Measurements from ENCODE around the gene CBFB.

Gene CBFB

GRCh38 chr16:67089101-67089500 is 60.2 kb downstream of the CBFB start:
- Mint-ChIP-seq H3K9me3 (no peaks in the 10 kb centered on the region), H3K36me3 (peaks cover 96% of the 10 kb centered on the region), H3K4me1 (peaks cover 11% of the 10 kb centered on the region), H3K4me3 (no peak overlapping the region), H3K27ac (no peak overlapping the region)
- ATAC-seq (no peak), DNase-seq (ENCODE audit: low spot score in 2 of 2) (no peak)

DNA sequence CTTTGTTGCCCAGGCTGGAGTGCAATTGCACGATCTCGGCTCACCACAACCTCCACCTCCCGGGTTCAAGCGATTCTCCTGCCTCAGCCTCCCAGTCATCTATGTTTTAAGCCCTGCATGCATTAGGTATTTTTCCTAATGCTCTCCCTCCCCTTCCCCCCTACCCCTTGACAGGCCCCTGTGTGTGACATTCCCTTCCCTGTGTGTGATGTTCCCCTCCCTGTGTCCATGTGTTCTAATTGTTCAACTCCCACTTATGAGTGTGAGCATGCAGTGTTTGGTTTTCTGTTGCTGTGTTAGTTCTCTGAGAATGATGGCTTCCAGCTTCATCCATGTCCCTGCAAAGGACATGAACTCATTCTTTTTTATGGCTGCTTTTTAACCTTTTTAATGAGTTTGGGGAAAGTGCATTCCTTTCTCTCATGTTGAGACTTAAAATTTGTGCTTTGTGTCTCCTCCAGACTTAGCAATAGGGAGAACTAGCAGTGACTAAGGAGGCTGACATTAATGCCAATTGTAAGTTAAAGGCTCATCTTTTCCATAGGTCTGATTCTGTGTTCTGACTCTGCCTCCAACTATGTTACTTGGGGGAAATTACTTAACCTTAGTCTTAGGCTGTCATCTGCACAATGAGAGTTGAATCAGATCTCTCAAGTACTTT is 63.1 kb downstream of the CBFB start:
- DNase-seq (ENCODE audit: low spot score in 2 of 2), result no peak
- H3K36me3 Mint-ChIP-seq, result peaks cover 96% of the 10 kb centered on the region
- H3K27ac Mint-ChIP-seq, result peak overlapping the region; percentile 75
- ATAC-seq, result peak; percentile 69
- H3K4me1 Mint-ChIP-seq, result peaks cover 6% of the 10 kb centered on the region
- H3K9me3 Mint-ChIP-seq, result no peaks in the 10 kb centered on the region
- no peak overlapping the region for H3K4me3 Mint-ChIP-seq

DNA sequence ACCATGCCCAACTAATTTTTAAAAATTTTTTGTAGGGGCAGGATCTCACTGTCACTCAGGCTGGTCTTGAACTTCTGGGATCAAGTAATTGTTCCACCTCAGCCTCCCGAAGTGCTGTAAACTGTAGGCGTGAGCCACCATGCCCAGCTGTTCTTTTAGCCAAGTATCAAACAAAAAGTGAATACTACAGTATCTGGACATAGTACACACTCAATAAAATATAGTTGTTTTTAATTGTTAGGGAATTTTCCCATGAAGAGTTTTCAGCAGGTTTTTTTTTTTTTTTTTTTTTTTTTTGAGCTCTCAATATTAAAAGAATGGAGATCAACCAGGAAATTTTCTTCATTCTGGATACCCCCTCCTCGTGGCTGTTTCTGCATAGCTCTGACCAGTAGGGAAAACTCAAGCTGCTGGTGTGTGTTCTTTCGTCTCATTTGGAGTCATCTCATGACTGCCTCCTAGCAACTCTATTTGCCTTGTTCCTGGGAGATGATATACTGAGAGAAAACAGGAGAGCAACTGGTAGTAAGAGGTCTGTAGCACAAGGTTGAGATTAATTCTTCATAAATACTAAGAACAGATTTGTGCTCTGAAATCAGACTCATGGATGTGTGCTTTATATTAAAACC is 64.3 kb downstream of the CBFB start:
- no peak for DNase-seq (ENCODE audit: low spot score in 2 of 2)
- Mint-ChIP-seq H3K27ac (no peak overlapping the region), H3K36me3 (peaks cover 95% of the 10 kb centered on the region), H3K9me3 (no peaks in the 10 kb centered on the region), H3K4me3 (no peak overlapping the region), H3K4me1 (peaks cover 6% of the 10 kb centered on the region)
- ATAC-seq, result no peak

- Mint-ChIP-seq H3K36me3 (peaks cover 93% of the 10 kb centered on the region), H3K4me3 (no peak overlapping the region), H3K27ac (no peak overlapping the region), H3K9me3 (no peaks in the 10 kb centered on the region), H3K4me1 (peaks cover 7% of the 10 kb centered on the region)
- no peak for DNase-seq (ENCODE audit: low spot score in 2 of 2)
- no peak for ATAC-seq
Measured at GRCh38 chr16:67098599-67098998, 69.7 kb downstream of the CBFB start.

- Mint-ChIP-seq H3K9me3 (no peaks in the 10 kb centered on the region), H3K4me3 (no peak overlapping the region), H3K27ac (peak overlapping the region; percentile 72), H3K36me3 (peaks cover 71% of the 10 kb centered on the region), H3K4me1 (peaks cover 12% of the 10 kb centered on the region)
- no peak for ATAC-seq
- DNase-seq (ENCODE audit: low spot score in 2 of 2), result no peak
Measured at GRCh38 chr16:67100569-67101310, 71.8 kb downstream of the CBFB start.

- Mint-ChIP-seq H3K9me3 (no peaks in the 10 kb centered on the region), H3K27ac (peak overlapping the region; percentile 72), H3K4me3 (no peak overlapping the region), H3K4me1 (peaks cover 12% of the 10 kb centered on the region), H3K36me3 (peaks cover 64% of the 10 kb centered on the region)
- ATAC-seq, result peak; percentile 95
- no peak for DNase-seq (ENCODE audit: low spot score in 2 of 2)
Measured at GRCh38 chr16:67101311-67102082, 72.5 kb downstream of the CBFB start.

GRCh38 chr16:67104061-67104460 is 75.1 kb downstream of the CBFB start:
- no peak for ATAC-seq
- H3K4me3 Mint-ChIP-seq, result no peak overlapping the region
- H3K36me3 Mint-ChIP-seq, result peaks cover 47% of the 10 kb centered on the region
- DNase-seq (ENCODE audit: low spot score in 2 of 2), result no peak
- H3K27ac Mint-ChIP-seq, result peak overlapping the region; percentile 55
- peaks cover 13% of the 10 kb centered on the region for H3K4me1 Mint-ChIP-seq
- no peaks in the 10 kb centered on the region for H3K9me3 Mint-ChIP-seq

DNA sequence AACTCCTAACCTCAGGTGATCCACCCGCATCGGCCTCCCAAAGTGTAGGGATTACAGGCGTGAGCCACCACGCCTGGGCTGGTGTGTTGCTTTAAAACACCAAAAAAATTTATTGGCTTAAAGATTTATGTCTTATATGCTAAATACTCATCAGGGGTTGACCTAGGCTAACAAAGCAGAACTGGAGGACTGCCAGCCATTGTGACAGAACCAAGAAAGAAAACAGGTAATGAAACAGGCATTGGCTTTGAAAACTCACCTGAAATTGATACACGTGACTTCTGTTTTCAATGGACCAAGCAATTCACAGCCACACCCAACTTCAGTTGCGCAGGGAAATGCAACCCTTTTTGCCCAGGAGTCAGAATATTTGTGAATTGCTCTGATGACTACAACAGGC is 75.9 kb downstream of the CBFB start:
- Mint-ChIP-seq H3K4me3 (no peak overlapping the region), H3K4me1 (peaks cover 19% of the 10 kb centered on the region), H3K9me3 (no peaks in the 10 kb centered on the region), H3K36me3 (peaks cover 39% of the 10 kb centered on the region), H3K27ac (no peak overlapping the region)
- ATAC-seq (no peak), DNase-seq (ENCODE audit: low spot score in 2 of 2) (no peak)

DNA sequence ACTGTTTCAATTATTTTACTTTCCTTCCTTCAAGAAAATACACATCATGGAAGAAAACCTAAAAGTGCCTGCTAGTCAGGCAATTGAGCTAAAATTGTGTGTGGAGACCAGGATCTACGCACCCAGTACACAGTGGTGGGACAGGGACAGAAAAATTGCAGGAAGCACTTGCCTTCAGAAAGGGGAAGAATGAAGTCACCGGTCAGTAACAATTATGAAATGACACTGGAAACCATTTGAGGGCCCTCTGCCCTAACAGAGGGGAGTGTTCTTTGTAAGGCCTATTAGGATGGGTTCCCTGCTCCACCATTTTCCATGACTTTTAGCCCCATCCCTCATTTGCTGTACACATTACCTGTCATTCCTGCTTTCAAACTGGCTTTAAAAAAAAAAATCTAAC is 76.3 kb downstream of the CBFB start:
- Mint-ChIP-seq H3K27ac (no peak overlapping the region), H3K36me3 (peaks cover 36% of the 10 kb centered on the region), H3K4me3 (no peak overlapping the region), H3K4me1 (peaks cover 19% of the 10 kb centered on the region), H3K9me3 (no peaks in the 10 kb centered on the region)
- no peak for ATAC-seq
- DNase-seq (ENCODE audit: low spot score in 2 of 2), result no peak

DNA sequence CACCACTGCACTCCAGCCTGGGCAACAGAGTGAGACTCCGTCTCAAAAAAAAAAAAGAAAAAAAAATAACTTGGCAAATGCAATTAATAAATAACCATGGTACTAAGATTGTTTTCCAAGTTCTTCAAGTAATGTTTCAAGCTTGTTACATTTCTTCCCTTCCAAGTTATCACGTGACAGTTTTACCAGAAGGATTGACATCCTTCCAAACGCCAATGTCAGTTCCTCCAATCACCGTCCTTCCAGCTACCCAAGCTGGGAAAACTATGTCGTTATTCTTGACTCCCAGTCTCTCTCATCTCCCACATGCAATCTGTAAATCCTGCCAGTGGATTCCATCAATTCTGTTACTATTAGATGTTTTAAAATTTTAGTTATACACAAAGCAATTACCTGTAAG is 76.9 kb downstream of the CBFB start:
- H3K27ac Mint-ChIP-seq, result no peak overlapping the region
- ATAC-seq, result no peak
- no peak for DNase-seq (ENCODE audit: low spot score in 2 of 2)
- no peak overlapping the region for H3K4me3 Mint-ChIP-seq
- H3K36me3 Mint-ChIP-seq, result peaks cover 36% of the 10 kb centered on the region
- H3K9me3 Mint-ChIP-seq, result no peaks in the 10 kb centered on the region
- H3K4me1 Mint-ChIP-seq, result peaks cover 19% of the 10 kb centered on the region

- Mint-ChIP-seq H3K27ac (peak overlapping the region; percentile 56), H3K4me1 (peaks cover 26% of the 10 kb centered on the region), H3K36me3 (peaks cover 26% of the 10 kb centered on the region), H3K9me3 (no peaks in the 10 kb centered on the region), H3K4me3 (no peak overlapping the region)
- DNase-seq (ENCODE audit: low spot score in 2 of 2) (no peak), ATAC-seq (no peak)
Measured at GRCh38 chr16:67108489-67108888, 79.5 kb downstream of the CBFB start.

DNA sequence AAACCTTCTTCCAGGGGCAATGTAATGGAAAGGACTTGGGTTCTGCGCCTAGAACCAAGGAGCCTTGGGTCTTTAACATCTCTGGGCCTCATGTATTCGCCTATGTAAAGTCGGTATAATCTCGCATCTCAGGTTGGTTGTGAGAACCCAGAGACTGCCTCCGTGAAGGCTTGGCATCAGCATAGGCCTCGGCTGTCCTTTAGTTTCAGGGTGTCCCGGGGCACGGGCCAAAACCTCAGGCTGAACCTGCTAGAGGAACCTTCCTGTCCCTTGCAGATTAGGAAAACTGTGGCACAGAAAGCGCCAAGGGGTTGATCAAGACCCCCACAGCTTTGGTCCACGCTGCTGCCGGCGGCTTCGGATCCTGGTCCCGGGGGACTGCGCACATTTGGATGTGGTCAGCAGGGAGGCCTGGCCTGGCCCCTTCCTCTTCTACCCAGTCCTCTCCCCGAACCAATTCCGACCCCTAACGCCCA is 80.0 kb downstream of the CBFB start:
- DNase-seq (ENCODE audit: low spot score in 2 of 2) (peak in 1 of 2 donors; percentile 3), ATAC-seq (no peak)
- Mint-ChIP-seq H3K4me1 (peaks cover 25% of the 10 kb centered on the region), H3K9me3 (no peaks in the 10 kb centered on the region), H3K27ac (peak overlapping the region; percentile 92), H3K4me3 (peak overlapping the region; percentile 91), H3K36me3 (peaks cover 26% of the 10 kb centered on the region)

DNA sequence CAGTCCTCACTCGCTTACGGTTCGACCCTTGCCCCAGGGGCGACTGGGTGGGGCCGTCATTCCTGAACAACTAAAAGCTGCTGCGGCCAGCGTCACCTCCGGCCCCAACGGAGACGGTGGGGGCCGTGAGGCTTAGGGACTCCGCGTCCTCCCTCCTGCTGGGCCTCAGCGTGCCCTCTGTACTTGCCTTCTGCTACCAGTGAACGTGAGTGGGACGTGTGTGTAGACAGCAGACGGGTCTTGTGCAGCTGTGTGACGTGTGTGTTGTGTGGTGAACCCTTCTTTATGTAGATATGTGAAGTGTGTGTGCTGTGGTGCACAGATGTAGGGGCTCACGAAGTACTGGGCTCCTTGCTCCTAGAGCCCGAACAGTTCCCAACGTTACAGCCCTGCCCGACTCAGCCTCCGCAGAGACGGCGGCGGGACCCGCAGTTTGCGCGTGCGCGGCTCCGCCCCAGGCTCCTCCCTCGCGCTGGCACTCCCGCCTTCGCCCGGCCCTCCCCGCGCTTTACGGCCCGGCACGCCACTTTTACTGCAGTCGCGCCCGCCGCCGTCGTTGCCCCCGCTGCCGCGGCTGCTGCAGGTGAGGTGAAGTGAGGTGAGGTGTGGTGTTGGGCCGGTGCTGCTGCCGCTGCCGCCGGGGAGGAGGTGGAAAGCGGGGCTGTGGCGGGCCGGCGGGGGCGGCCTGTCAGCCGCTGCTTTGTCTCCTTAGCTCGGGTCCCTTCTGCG is 80.6 kb downstream of the CBFB start, which contains the start of gene PHAF1:
TSS of gene PHAF1 (plus strand) at position 535 of the 729 bp plus-strand sequence. CDS start 235 bp downstream, outside the sequence.
- H3K4me3 Mint-ChIP-seq, result peak within 1 kb of the TSS; percentile 91
- DNase-seq (ENCODE audit: low spot score in 2 of 2) (peak; percentile 98 to 99), ATAC-seq (peak; percentile 92)
- H3K9me3 Mint-ChIP-seq, result no peaks in the 10 kb centered on the region
- H3K4me1 Mint-ChIP-seq, result peaks cover 24% of the 10 kb centered on the region
- H3K27ac Mint-ChIP-seq, result peak within 1 kb of the TSS; percentile 92
- peaks cover 26% of the 10 kb centered on the region for H3K36me3 Mint-ChIP-seq

DNA sequence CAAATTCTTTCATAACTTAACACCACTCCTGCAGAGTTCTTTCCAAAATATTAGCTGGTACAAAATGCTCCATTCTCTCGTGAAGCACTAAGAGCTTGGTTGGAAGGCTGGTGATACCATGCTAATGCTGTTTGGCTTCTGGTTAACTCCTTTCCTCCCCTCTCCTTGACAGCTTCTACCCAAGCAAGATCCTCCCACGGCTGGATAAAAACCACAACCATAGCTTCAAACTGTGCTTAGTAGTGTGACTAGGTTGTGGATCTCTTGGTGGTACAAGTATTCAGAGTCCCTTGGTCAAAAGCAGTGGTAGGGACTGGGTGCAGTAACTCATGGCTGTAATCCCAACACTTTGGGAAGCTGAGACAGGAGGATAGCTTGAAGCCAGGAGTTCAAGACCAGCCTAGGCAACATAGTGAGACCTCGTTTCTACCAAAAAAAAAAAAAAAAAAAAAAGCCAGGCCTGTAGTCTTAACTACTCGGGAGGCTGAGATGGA is 83.0 kb downstream of the CBFB start:
- H3K4me3 Mint-ChIP-seq, result peak overlapping the region; percentile 91
- no peaks in the 10 kb centered on the region for H3K9me3 Mint-ChIP-seq
- peaks cover 37% of the 10 kb centered on the region for H3K4me1 Mint-ChIP-seq
- no peak for DNase-seq (ENCODE audit: low spot score in 2 of 2)
- no peak overlapping the region for H3K27ac Mint-ChIP-seq
- ATAC-seq, result no peak
- peaks cover 26% of the 10 kb centered on the region for H3K36me3 Mint-ChIP-seq
